Left lung (tissue), 10 donors: ENCODE data around the gene PRPF19. TPM values are rescaled to one million over a fixed set of nuclear protein-coding genes. Genes with fewer than 3 reads are reported as not detected.

Source experiments
- ATAC-seq: fragments of 200-7000 bp; cut with Tn5 transposase; one replicate; pipeline ENCODE4 v1.9.1; 2020; ENCODE audit warnings: moderate library complexity
- DNase-seq, 4 donors: peaks; one replicate each; pipeline ENCODE4 v3.0.0-alpha.2; 2013 to 2020
- H3K27ac ChIP-seq, 2 donors: fragments of 200-600 bp; sonication (generic) in 1 of 2; one replicate each; pipeline versions ENCODE4 v1.5.0 to v1.8.0; 2020 to 2021
- H3K27me3 ChIP-seq, 2 donors: fragments of 200-600 bp; sonication (generic) in 1 of 2; one replicate each; pipeline versions ENCODE4 v1.5.0 to v1.8.0; 2020 to 2021
- H3K36me3 ChIP-seq, 2 donors: fragments of 200-600 bp; sonication (generic) in 1 of 2; one replicate each; pipeline versions ENCODE4 v1.5.0 to v1.8.0; 2020 to 2021
- H3K4me1 ChIP-seq, 2 donors: fragments of 200-600 bp; one replicate each; pipeline ENCODE4 v1.8.0; 2021
- H3K4me3 ChIP-seq, 2 donors: fragments of 200-600 bp; sonication (generic) in 1 of 2; one replicate each; pipeline versions ENCODE4 v1.5.0 to v1.8.0; 2020 to 2021; ENCODE audit warnings: mild to moderate bottlenecking in 1 of 2
- H3K9me3 ChIP-seq, 2 donors: fragments of 200-600 bp; sonication (generic) in 1 of 2; one replicate each; pipeline versions ENCODE4 v1.5.0 to v1.8.0; 2020 to 2021
- CTCF ChIP-seq, 2 donors: fragments of 200-600 bp; sonication (generic) in 1 of 2; IDR thresholded peaks; one replicate each; pipeline versions ENCODE4 v1.5.0 to v1.8.0; 2021; ENCODE audit warnings: antibody characterized with exemption in 2 of 2
- intact Hi-C, 2 donors: fragments of 100-400 bp; cut with DNase I; formaldehyde crosslinking; loops; one replicate each; pipeline versions ENCODE4 v1.11.2 to v1.14.2; 2022
- polyA plus RNA-seq, 6 donors: library from polyadenylated mRNA; unstranded; fragments of 120-200 nt; gene quantifications; one replicate each; pipeline ENCODE4 v1.2.1, GENCODE V29; 2013; ENCODE audit not compliant: insufficient read length in 6 of 6
- total RNA-seq, 2 donors: library from RNA; stranded (reverse); fragmentation: NEBNext Ultra II Directional; extraction: Animal tissue kit (Norgen Biotek cat#: 25700); gene quantifications; one replicate each; pipeline ENCODE4 v1.2.1, GENCODE V29; 2021
- donor health status: DM: no; HTN: yes; CAD: no.
- donor health status: DM: no; HTN: no; CAD: no.

The PRPF19 gene
- total and polyA plus RNA-seq, 8 donors, result 49.1 to 144 (median 117) TPM

- Histone ChIP-seq H3K4me3 (peak within 1 kb of the TSS; percentile 73 to 74), H3K27ac (peak within 1 kb of the TSS; percentile 88 to 94), H3K36me3 (no peaks in the 10 kb centered on the region), H3K27me3 (no peaks in the 10 kb centered on the region), H3K4me1 (peaks cover 15 to 60% of the 10 kb centered on the region in 2 donors), H3K9me3 (no peaks in the 10 kb centered on the region)
- TF ChIP-seq CTCF (IDR thresholded peaks at IDR 0.05), result peak in 1 of 2 donors; percentile 11
- DNase-seq, result peak; percentile 91 to 94 (median 93)
- peak; percentile 81 for ATAC-seq
- intact Hi-C loops, result no loop called here
Measured at GRCh38 chr11:60913793-60914632, 7.6 kb upstream of the PRPF19 start, which contains the start of gene TMEM109. TSS of gene TMEM109 (plus strand) at chr11:60914158. CDS start at chr11:60919694, 5,536 bp downstream.

- Histone ChIP-seq H3K36me3 (no peaks in the 10 kb centered on the region), H3K9me3 (no peaks in the 10 kb centered on the region), H3K27me3 (no peaks in the 10 kb centered on the region), H3K27ac (peak overlapping the region; percentile 88 to 94), H3K4me1 (peaks cover 15 to 50% of the 10 kb centered on the region in 2 donors), H3K4me3 (peak overlapping the region; percentile 73 to 74)
- ATAC-seq, result no peak
- no peak for TF ChIP-seq CTCF (IDR thresholded peaks at IDR 0.05)
- intact Hi-C loops, result no loop called here
- DNase-seq, result peak in 1 of 4 donors; percentile 35
Measured at GRCh38 chr11:60912851-60913528, 6.6 kb upstream of the PRPF19 start.

- Histone ChIP-seq H3K27ac (no peak overlapping the region), H3K4me3 (no peak overlapping the region), H3K9me3 (no peaks in the 10 kb centered on the region), H3K4me1 (peaks cover 15 to 48% of the 10 kb centered on the region in 2 donors), H3K27me3 (no peaks in the 10 kb centered on the region), H3K36me3 (no peaks in the 10 kb centered on the region)
- ATAC-seq (no peak), DNase-seq (no peak)
- intact Hi-C loops, result no loop called here
- TF ChIP-seq CTCF (IDR thresholded peaks at IDR 0.05), result no peak
Measured at GRCh38 chr11:60912223-60912850, 6.0 kb upstream of the PRPF19 start.

- no peaks in the 10 kb centered on the region for H3K9me3 ChIP-seq
- ATAC-seq (no peak), DNase-seq (no peak)
- no peaks in the 10 kb centered on the region for H3K27me3 ChIP-seq
- intact Hi-C loops, result no loop called here
- no peaks in the 10 kb centered on the region for H3K36me3 ChIP-seq
- no peak for TF ChIP-seq CTCF (IDR thresholded peaks at IDR 0.05)
- H3K4me1 ChIP-seq, result peaks cover 10 to 42% of the 10 kb centered on the region in 2 donors
- peak overlapping the region in 1 of 2 donors; percentile 21 for H3K27ac ChIP-seq
- no peak overlapping the region for H3K4me3 ChIP-seq
Measured at GRCh38 chr11:60910711-60911380, 4.5 kb upstream of the PRPF19 start.
